ENCODE data around the gene TET3.

DNA sequence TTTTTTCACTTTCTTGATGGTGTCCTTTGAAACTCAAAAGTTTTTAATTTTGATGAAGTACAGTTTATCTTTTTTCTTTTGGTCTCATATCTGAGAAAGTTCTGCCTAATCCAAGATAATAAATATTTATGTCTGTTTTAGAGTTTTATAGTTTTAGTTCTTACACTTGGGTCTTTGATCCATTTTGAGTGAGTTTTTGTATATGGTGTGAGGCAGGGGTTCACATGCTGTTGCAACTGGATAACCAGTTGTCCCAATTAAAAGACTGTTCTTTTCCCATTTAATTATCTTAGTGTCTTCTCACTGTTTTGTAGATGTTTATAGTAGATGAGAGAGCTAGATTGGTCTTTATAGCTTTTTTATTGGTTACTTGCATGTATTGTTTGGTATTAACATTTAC is 43.6 kb downstream of the TET3 start:
- TF ChIP-seq, protein P1, sequence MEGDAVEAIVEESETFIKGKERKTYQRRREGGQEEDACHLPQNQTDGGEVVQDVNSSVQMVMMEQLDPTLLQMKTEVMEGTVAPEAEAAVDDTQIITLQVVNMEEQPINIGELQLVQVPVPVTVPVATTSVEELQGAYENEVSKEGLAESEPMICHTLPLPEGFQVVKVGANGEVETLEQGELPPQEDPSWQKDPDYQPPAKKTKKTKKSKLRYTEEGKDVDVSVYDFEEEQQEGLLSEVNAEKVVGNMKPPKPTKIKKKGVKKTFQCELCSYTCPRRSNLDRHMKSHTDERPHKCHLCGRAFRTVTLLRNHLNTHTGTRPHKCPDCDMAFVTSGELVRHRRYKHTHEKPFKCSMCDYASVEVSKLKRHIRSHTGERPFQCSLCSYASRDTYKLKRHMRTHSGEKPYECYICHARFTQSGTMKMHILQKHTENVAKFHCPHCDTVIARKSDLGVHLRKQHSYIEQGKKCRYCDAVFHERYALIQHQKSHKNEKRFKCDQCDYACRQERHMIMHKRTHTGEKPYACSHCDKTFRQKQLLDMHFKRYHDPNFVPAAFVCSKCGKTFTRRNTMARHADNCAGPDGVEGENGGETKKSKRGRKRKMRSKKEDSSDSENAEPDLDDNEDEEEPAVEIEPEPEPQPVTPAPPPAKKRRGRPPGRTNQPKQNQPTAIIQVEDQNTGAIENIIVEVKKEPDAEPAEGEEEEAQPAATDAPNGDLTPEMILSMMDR (IDR thresholded peaks at IDR 0.05; ENCODE audit: low read depth, low read length, poor library complexity, severe bottlenecking): no peak
- TF ChIP-seq EZH2phosphoT487 (IDR thresholded peaks at IDR 0.05; ENCODE audit: borderline replicate concordance, low read length): no peak
